Brain microvascular endothelial cell (primary cell): ENCODE data around the gene INPP4B.
A peak's percentile ranks its signal among the peaks of the same experiment; 100 is the strongest.

Source experiments
- DNase-seq: peaks from one replicate; pipeline ENCODE4 v3.0.0-alpha.2; 2020
- H3K27ac ChIP-seq: fragments of 250-450 bp; sonication (Bioruptor Pico); 2 replicates; pipeline ENCODE4 v1.5.1; 2020; ENCODE audit warnings: mild to moderate bottlenecking, moderate library complexity
- H3K27me3 ChIP-seq: fragments of 250-450 bp; sonication (Bioruptor Pico); replicated peaks from 2 replicates; pipeline ENCODE4 v1.5.1; 2020; ENCODE audit warnings: mild to moderate bottlenecking
- H3K36me3 ChIP-seq: fragments of 250-450 bp; sonication (Bioruptor Pico); replicated peaks from 2 replicates; pipeline ENCODE4 v1.5.1; 2020; ENCODE audit warnings: mild to moderate bottlenecking
- H3K4me3 ChIP-seq: 2 replicates; pipeline ENCODE4 v1.5.1; 2011; ENCODE audit warnings: low read depth, mild to moderate bottlenecking, control low read depth, low read length, moderate library complexity
- in situ Hi-C: cut with HindIII; loops from 2 replicates; pipeline ENCODE4 v1.10.0; 2017; ENCODE audit warnings: low sequenced_read_pairs, low pct_ligation_motif_present
- TF ChIP-seq, protein P1 (sequence below): IDR thresholded peaks from 2 replicates; pipeline ENCODE4 v1.5.1; 2011; ENCODE audit warnings: low read depth, mild to moderate bottlenecking, moderate library complexity, low read length, control low read depth, inconsistent platforms; ENCODE audit errors: missing control alignments

The INPP4B gene

GRCh38 chr4:142465526-142465925 is 380.6 kb downstream of the INPP4B start:
- DNase-seq, result no peak
- in situ Hi-C loops, result no loop called here
- H3K27ac ChIP-seq, result no peak overlapping the region

GRCh38 chr4:142463206-142463605 is 382.9 kb downstream of the INPP4B start:
- in situ Hi-C loops, result no loop called here
- TF ChIP-seq, protein P1, sequence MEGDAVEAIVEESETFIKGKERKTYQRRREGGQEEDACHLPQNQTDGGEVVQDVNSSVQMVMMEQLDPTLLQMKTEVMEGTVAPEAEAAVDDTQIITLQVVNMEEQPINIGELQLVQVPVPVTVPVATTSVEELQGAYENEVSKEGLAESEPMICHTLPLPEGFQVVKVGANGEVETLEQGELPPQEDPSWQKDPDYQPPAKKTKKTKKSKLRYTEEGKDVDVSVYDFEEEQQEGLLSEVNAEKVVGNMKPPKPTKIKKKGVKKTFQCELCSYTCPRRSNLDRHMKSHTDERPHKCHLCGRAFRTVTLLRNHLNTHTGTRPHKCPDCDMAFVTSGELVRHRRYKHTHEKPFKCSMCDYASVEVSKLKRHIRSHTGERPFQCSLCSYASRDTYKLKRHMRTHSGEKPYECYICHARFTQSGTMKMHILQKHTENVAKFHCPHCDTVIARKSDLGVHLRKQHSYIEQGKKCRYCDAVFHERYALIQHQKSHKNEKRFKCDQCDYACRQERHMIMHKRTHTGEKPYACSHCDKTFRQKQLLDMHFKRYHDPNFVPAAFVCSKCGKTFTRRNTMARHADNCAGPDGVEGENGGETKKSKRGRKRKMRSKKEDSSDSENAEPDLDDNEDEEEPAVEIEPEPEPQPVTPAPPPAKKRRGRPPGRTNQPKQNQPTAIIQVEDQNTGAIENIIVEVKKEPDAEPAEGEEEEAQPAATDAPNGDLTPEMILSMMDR, result no peak

More at GRCh38 chr4:142465526-142465925, 380.6 kb downstream of the INPP4B start:
- Histone ChIP-seq H3K36me3 (no peaks in the 10 kb centered on the region), H3K27me3 (no peaks in the 10 kb centered on the region), H3K4me3 (no peak overlapping the region)
- TF ChIP-seq, protein P1, result no peak

GRCh38 chr4:142452161-142452855 is 393.8 kb downstream of the INPP4B start:
- Histone ChIP-seq H3K27me3 (no peaks in the 10 kb centered on the region), H3K4me3 (no peak overlapping the region), H3K36me3 (no peaks in the 10 kb centered on the region), H3K27ac (no peak overlapping the region)
- in situ Hi-C loops, result no loop called here
- TF ChIP-seq, protein P1, result no peak
- DNase-seq, result peak; percentile 16

More at GRCh38 chr4:142463206-142463605, 382.9 kb downstream of the INPP4B start:
- no peaks in the 10 kb centered on the region for H3K36me3 ChIP-seq
- no peak for DNase-seq
- no peak overlapping the region for H3K27ac ChIP-seq
- H3K27me3 ChIP-seq, result no peaks in the 10 kb centered on the region
- H3K4me3 ChIP-seq, result no peak overlapping the region

- no peak overlapping the region for H3K4me3 ChIP-seq
- H3K27ac ChIP-seq, result no peak overlapping the region
- DNase-seq, result no peak
- no peaks in the 10 kb centered on the region for H3K27me3 ChIP-seq
- no peaks in the 10 kb centered on the region for H3K36me3 ChIP-seq
- TF ChIP-seq, protein P1, result no peak
- in situ Hi-C loops, result no loop called here
Observed at GRCh38 chr4:142449771-142450373, 396.2 kb downstream of the INPP4B start.

DNA sequence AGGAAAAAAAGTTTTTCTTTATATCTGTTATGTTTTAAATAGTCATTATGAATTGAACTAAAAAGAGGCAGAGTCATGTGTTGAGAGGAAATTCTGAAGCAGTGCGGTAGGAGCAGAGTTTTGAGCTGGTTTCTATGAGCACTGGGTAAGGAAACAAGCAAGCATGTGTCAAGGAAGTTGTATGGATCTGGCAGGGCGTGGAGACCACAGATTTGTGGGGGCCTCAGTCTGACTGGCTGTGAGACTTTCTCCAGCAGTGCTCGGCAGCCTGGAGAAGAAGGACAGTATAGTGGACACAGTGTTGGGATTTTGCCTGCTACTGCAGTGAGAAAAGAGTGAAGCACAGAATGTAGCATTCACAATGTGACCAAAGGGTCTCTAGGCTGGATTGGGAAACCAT is 399.1 kb downstream of the INPP4B start:
- in situ Hi-C loops, result no loop called here
- Histone ChIP-seq H3K36me3 (no peaks in the 10 kb centered on the region), H3K27ac (no peak overlapping the region), H3K4me3 (no peak overlapping the region), H3K27me3 (no peaks in the 10 kb centered on the region)
- TF ChIP-seq, protein P1, result no peak
- no peak for DNase-seq
